NCI-H1092 (cell line): ENCODE measurements around the gene MARCHF10.
"Not testable (repeated sequence)": the region's sequence is repeated elsewhere in the genome, so short reads cannot be mapped to it uniquely, and the experiment has no call there.

ENCODE experiments used
- DNase-seq: peaks from one replicate; lab custom pipeline; 2025; lab: John Stamatoyannopoulos, UW

Gene MARCHF10

DNA sequence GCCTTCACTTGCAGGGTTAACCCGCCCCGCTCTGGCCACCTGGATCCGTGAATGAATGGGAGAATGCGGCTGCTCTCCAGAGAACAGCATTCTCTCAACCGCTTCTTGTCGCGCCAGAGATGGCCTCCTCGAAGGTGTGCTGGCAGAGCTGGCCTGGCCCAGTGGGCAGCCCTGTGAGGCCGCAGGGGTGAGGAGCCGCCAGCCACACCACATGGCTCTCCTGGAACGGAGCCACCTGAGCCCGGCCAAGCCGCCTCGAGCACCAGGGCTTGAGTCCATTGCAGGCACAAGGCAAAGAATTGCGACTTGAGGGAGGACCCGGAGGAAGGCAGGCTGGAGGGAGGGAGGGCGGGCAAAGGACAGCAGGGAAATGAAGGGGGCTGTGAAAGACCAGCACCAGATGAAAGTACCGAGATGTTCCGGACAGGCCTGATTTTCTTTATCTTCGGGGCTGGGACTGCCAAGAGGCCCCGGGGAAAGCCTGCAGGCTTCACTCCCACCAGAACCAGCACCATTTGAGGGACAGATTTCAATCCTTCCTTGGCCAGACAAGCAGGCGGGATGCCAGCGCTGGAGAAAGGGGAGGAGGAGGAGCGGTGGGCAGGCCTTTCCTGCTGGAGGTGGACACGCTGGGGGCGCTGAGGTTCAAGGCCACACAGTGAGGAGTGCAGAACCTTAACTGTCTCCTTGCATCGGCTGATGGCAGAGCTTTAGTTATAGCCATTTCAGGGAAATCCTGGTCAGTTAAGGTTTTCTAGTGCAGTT lies 111.2 kb downstream of the MARCHF10 start:
- no peak for DNase-seq

DNA sequence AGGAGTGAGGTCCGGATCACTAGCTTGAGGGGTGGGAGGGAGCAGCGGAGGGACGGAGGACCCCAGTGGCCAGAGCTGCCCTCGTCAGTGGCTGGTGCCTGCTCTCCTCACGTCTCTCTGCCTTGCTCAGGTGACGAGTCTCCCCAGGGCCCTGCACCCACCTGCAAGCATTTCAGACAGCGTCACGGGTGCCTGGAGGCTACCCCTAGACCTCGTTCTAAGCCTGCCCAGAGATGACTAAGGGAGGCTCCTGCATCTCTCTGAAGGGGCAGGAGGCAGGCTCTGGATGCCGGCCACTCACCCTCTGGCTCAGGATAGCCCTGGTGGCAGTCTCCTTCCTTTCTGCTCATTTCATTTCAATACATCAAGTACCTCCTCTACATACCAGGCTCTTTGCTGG lies 111.9 kb downstream of the MARCHF10 start:
- DNase-seq: no peak

DNA sequence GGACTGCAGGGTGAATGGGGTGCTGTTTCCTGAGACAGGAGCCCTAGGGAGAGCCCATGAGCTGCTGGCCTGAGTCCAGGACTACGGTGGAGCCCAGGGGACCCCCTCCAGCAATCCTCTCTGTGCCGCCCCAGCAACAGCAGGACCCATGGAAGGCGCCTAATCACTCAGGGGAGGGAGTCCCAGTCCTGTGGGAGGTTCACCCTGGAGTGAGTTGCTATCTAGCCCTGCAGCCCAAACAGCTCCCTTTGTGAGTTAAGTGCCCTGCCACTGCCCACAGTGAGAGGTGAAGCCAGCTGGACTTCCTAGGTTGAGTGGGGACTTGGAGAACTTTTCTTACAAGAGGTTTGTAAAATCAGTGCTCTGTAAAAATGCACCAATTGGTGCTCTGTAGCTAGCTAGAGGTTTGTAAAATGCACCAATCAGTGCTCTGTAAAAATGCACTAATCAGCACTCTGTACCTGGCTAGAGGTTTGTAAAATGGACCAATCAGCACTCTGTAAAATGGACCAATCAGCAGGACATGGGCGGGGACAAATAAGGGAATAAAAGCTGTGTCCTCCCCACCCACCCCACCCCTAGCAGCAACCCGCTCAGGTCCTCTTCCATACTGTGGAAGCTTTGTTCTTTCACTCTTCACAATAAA lies 112.9 kb downstream of the MARCHF10 start:
- not testable (repeated sequence) for DNase-seq

DNA sequence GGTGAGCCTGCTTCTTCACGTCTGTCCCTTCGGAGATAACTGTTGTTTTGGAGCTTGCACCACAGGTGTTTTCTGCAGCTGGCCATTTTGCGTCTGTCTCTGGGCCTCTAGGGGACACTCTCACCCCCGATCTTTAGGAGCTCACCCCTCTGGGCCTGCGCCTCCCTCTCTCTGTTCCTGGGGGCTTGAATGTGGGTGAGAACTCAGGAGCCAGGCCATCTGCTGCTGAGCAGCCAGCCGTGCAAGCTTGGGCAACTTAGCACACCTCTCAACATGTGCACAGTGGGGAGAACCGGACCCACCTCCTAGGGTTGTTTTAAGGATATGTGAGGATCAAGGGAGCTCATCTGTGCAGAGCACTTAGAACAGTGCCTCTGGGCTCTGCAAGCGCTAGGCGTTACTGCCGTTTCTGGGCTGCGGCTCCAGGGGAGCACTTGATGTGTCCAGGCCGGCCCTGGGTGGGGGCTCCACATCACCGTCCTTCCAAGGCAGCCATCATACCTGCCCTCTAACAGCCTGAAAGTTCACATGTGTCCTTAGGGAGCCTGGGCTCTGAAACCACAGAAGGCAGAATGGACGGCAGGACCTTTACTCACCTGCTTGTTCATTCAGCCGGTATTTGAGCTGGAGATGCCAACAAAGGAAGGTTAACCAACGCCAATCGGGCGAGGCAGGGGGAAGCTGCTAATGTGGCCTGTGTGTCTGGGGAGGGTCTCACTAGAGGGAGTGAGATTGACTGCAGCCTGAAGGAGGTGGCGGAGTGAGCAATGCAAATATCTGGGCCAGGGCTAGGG lies 114.3 kb downstream of the MARCHF10 start:
- no peak for DNase-seq

DNA sequence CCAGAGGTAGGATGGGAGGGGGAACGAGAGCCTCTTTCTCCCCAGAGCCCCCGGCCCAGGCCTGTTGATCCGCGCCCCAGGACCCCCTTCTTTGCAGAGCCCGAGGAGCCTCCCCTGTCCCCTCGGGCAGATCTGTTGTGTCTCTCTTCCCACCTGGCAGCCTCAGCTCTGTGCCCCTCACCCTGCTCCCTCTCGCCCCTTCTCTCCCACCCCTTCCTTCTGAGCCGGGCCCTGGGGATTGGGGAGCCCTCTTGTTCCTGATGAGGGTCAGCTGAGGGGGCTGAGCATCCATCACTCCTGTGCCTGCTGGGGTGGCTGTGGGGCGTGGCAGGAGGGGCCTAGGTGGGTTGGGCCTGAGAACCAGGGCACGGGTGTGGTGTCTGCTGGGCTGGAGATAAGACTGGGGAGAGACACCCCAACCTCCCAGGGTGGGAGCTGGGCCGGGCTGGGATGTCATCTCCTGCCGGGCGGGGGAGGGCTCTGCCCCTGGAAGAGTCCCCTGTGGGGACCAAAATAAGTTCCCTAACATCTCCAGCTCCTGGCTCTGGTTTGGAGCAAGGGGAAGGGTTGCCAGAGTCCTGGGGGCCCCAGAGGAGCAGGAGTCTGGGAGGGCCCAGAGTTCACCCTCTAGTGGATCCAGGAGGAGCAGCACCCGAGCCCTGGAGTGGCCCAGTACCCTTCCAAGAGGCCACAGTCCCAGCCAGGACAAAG lies 115.2 kb downstream of the MARCHF10 start:
- DNase-seq: no peak

DNA sequence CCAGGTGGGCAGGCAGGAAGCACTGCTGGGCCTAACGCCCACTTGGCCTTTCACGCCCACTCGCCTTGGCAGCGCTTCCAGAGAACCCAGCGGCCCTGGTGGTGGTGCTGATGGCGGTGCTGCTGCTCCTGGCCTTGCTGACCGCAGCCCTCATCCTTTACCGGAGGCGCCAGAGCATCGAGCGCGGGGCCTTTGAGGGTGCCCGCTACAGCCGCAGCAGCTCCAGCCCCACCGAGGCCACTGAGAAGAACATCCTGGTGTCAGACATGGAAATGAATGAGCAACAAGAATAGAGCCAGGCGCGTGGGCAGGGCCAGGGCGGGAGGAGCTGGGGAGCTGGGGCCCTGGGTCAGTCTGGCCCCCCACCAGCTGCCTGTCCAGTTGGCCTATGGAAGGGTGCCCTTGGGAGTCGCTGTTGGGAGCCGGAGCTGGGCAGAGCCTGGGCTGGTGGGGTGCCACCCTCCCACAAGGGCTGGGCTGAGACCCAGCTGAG lies 115.9 kb downstream of the MARCHF10 start:
- DNase-seq: no peak

DNA sequence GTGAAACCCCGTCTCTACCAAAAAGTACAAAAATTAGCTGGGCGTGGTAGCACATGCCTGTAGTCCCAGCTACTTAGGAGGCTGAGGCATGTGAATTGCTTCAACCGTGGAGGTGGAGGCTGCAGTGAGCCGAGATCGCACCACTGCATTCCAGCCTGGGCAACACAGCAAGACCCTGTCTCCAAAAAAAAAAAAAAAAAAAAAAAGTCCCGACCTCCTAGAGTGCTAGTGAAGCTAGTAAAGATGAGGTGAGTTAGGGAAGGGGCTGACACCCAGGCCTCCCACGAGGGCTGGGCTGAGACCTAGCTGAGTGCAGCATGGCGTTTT lies 116.6 kb downstream of the MARCHF10 start:
- not testable (repeated sequence) for DNase-seq

DNA sequence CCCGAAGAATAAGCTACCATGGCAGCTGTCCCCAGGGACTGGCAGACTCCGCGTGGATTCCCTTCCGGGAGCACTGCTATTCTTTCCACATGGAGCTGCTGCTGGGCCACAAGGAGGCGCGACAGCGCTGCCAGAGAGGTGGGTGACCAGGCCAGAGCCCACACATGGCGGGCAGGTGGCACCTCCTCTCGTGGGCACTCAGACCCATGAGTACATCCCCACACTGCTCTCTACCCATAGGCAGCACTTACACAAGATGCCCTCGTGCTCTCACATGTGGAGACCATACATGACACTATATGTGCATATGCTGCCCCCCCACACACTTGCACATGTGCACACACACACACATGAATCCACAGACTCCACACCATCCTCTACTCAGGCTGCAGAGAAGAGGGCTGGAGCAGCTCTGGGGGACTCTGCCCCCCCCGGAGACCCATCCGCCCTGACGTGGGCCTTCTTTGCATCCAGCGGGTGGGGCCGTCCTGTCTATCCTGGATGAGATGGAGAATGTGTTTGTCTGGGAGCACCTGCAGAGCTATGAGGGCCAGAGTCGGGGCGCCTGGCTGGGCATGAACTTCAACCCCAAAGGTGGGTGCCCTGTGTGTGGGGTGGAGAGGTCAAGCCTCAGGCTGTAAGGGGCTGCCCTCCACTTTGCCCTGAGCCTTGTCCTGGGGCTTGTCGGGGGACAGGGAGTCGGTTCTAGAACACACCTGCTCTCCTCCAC lies 117.8 kb downstream of the MARCHF10 start:
- no peak for DNase-seq

DNA sequence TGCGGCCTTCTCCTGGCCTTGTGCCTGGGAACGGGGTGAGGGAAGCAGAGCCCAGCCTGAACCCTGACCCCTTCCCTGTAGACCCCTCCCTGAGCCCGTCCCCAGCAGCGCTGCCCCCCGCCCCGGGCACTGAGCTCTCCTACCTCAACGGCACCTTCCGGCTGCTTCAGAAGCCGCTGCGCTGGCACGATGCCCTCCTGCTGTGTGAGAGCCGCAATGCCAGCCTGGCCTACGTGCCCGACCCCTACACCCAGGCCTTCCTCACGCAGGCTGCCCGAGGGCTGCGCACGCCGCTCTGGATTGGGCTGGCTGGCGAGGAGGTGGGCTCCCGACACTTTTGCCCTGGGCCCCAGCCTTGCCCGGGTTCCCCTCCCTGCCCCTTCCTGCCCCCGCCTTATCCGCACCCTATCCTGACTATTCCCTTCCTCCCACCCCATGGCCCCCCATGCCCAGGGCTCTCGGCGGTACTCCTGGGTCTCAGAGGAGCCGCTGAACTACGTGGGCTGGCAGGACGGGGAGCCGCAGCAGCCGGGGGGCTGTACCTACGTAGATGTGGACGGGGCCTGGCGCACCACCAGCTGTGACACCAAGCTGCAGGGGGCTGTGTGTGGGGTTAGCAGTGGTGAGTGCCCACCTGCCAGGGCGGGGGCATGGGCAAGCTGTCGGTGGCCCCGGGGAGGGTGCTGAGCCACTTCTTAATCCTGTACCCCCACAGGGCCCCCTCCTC lies 118.5 kb downstream of the MARCHF10 start:
- DNase-seq: no peak

DNA sequence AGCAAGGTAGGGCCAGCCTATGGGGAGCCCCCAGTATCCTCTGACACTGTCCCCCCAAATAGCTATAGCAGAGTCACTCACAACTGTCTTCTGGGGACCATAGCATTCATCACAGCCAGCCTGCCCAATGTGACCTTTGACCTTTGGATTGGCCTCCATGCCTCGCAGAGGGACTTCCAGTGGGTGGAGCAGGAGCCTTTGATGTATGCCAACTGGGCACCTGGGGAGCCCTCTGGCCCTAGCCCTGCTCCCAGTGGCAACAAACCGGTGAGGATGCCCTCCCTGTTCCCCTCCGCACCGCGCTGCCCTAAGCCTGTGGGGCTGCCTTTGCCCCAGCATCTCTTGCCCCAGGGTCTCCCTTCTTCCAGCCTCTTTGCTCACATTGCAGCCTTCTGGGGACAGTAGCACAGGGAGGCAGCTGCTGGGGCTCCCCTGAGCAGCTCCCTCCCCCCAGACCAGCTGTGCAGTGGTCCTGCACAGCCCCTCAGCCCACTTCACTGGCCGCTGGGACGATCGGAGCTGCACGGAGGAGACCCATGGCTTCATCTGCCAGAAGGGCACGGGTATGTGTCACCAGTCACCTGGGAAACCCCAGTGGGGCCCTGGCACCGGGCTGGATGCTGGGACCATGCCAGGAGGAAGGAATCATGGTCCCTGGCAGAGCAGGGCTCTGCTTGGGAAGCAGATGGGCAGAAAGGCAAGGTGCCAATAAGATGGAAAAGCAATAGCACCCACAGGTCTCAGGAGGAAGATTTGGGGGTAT lies 119.5 kb downstream of the MARCHF10 start:
- peak; percentile 46 for DNase-seq

DNA sequence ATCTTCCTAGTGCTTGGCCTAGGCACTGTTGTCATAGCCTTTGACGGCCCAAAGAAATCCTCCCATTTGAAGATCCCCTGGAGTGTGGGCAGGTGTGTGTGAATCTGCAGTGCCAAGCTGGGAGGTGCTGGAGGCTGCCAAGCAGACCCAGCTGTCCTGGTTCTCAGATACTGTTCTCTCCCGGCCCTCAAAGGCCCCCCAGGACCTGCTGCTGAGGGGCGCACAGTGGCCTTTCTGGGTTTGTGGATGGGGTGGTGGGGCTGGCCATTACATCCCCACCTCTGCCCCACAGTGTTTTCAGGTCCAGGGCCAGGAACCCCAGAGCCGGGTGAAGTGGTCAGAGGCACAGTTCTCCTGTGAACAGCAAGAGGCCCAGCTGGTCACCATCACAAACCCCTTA lies 120.1 kb downstream of the MARCHF10 start:
- DNase-seq: no peak

DNA sequence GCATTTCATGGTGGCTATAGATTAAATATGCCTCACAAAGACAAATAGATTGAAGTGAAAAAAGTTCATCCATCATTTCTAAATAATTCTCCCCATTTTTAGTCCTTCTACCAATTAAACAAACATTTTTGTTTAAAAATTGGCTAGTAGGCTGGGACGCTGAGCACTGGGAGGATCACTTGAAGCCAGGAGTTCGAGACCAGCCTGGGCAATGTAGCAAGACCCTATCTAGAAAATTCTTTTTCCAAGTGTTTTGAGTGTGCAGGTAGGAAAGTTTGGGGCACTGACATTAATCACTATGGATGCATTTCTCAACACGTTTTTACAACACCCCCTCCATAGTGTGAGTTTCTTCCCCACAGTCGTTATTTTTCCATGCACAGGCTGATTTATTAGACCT lies 123.9 kb downstream of the MARCHF10 start:
- DNase-seq: no peak

DNA sequence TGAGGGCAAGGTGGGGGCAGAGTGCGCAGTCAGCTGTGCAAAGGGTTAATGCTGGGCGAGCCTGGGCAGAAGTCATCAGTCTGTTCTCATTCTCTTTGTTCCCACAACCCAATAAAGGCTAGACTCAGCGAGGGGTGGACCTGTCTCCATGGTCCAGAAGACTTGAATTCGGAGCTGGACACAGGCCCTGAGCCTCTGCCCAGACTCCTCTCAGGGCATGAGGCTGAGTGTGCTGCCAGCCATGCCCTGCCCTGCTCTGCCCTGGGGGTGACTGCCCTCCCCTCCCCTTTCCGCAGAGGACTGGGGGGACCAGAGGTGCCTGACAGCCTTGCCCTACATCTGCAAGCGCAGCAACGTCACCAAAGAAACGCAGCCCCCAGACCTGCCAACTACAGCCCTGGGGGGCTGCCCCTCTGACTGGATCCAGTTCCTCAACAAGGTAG lies 126.2 kb downstream of the MARCHF10 start:
- no peak for DNase-seq

DNA sequence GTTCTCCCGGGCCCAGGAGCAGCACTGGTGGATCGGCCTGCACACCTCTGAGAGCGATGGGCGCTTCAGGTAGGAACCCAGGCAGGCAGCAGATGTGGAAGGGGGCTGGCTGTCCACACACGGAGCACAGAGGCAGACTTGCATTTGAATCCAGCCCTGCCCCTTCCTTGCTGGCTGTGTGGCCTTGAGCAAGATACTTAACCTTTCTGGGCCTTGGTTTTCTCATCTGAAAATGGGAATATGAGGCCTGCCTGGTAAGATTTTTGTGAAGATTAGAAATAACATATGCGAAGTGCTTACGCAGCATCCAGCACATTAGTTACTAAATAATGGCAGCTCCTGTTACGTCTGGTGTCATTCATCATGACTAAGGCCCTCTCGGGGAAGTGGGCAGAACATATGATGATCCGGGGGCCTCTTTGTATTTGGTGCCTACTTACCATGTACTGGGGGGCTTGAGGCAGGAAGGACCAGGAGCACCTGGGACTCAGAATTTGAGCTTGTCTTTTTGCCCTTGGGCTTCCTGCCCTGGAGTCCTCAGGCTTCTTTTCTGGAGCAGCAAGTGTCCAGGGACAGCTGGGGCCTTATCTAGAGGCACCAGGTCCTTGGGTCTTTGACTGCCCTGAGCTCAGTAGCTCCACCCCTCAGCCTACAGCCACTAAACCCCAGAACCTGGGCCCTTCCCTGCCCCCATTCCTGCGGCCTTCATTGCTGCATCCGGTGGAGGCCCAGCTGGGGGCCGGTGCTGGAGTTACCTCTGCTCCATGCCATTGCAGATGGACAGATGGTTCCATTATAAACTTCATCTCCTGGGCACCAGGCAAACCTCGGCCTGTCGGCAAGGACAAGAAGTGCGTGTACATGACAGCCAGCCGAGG lies 126.8 kb downstream of the MARCHF10 start:
- DNase-seq: no peak

DNA sequence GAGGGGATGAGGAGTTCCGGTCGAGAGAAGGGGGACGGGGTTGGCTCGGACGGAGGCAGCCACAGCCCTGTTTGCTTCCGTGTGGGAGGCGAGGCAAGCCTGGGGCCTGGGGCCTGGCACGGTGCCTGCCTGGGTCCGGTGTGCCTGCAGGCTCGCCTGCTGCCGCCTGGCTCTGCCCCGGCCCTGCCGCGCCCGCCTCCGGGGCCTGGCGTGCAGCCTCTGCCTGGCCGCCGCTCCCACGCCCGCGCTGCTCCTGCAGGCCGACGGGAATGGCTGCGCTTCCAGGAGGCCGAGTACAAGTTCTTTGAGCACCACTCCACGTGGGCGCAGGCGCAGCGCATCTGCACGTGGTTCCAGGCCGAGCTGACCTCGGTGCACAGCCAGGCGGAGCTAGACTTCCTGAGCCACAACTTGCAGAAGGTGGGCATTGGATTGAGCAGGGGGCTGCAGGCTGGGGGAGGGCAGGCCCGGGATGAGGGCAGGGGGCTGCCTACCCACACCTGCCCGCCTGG lies 127.5 kb downstream of the MARCHF10 start:
- DNase-seq: no peak

DNA sequence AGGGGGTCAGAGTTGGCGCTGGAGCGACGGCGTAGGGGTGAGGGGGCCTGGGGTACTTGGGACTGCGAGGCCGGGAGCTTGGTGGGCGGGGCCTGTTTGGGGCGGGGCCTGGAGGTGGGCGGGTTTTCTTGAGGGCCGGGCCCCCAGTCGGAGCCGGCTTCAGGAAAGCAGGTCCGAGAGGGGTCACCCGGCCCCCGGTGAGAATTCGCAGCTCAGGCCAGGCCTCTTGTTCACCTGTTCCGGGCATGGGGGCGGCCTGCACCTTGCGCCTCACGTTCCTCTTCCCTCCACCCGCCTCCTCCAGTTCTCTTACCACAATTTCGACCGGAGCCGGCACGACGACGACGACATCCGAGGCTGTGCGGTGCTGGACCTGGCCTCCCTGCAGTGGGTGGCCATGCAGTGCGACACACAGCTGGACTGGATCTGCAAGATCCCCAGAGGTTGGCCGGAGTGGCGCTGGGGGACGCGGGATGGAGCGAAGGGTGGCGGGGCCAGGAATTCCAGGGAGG lies 128.2 kb downstream of the MARCHF10 start:
- no peak for DNase-seq

DNA sequence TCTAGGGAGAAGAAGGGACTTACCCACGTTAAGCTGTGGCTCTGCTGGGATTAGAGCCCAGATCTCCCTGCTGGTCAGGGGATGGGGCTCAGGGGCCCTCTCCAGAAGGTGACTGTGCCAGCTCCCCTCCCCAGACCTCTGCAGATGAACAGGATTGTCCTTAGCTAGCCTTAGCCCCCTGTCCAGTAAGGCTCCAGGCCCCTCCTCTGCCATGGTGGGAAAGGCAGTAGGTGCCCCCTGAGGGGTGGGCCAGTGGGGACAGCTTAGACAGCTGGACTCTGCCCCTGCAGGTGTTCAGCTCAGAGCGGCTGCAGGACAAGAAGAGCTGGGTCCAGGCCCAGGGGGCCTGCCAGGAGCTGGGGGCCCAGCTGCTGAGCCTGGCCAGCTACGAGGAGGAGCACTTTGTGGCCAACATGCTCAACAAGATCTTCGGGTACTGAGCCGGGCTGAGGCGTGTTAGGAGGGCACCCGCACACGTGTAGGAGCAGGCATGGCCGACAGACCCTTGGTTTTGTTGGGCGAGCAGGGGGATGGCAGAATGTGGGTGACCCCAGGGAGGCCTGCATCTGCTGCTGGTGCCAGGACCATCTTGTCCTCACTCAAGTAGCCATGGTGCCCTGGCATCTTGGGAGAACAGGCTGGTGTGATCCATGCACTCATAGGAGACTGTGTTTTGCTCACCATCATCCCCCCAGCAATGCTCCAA lies 129.7 kb downstream of the MARCHF10 start:
- DNase-seq: no peak
